ENCODE results near the gene ERBIN. TPM values are rescaled to one million over a fixed set of nuclear protein-coding genes. Genes with fewer than 3 reads are reported as not detected.

Gene ERBIN
- total and polyA plus RNA-seq, 10 of the 15 experiments (the other 5 are each of a cell fraction or from before 2014, with no cell fraction given), result 9.5 to 91.1 (median 49.4) TPM

- ChIA-PET RAD21 (ENCODE audit: unreplicated experiment) (no interaction called here), POLR2A (no interaction called here), SMC1A (ENCODE audit: uncharacterized antibody, unreplicated experiment) (interaction anchor here (1.1 kb wide), 1 partner anchor 12 kb away, joined by 6 read pairs; no protein-coding TSS in a partner anchor), CTCF (interaction anchor here (0.6 to 1.5 kb wide), 2 partner anchors 12 to 25 kb away, joined by 3 read pairs; no protein-coding TSS in a partner anchor)
- Histone ChIP-seq H3K27me3 (replicated peaks in 1 of 2; ENCODE audit: control insufficient read depth in 2 of 2, insufficient read depth in 2 of 2, low read length in 1 of 2) (no peaks in the 10 kb centered on the region), H3K4me3 (no peak overlapping the region), H3K27ac (ENCODE audit: control insufficient read depth, insufficient read depth) (no peak overlapping the region), H3K4me1 (ENCODE audit: control insufficient read depth, insufficient read depth, low read length) (no peaks in the 10 kb centered on the region), H3K79me2 (ENCODE audit: control insufficient read depth, insufficient read depth, low read length) (peaks cover 62% of the 10 kb centered on the region), H3K36me3 (ENCODE audit: control insufficient read depth in 2 of 2, insufficient read depth in 2 of 2, low read length in 1 of 2) (peaks cover 3 to 4% of the 10 kb centered on the region in 2 experiments; a peak in 2 of 4 replicates), H4K20me1 (ENCODE audit: control insufficient read depth, insufficient read depth) (no peaks in the 10 kb centered on the region; the same call in 1 of the 2 replicates), H3K9me3 (replicated peaks; ENCODE audit: control insufficient read depth, insufficient read depth, low read length) (no peaks in the 10 kb centered on the region), H2AFZ (ENCODE audit: control insufficient read depth, low read depth, low read length) (no peak overlapping the region), H3K9ac (ENCODE audit: control insufficient read depth, insufficient read depth, low read length) (no peak overlapping the region), H3K4me2 (ENCODE audit: control insufficient read depth, insufficient read depth) (no peak overlapping the region)
- DNase-seq (ENCODE audit: low read depth, low spot score) (no peak), ATAC-seq (no peak), FAIRE-seq (peak; percentile 44)
- no peak for TF ChIP-seq GABPA (IDR thresholded peaks at IDR 0.05; ENCODE audit: low read depth)
- no peak for TF ChIP-seq SUPT20H (IDR thresholded peaks at IDR 0.05; ENCODE audit: borderline replicate concordance, control insufficient read depth, low read depth, low read length)
- no peak for TF ChIP-seq FOXM1 (IDR thresholded peaks at IDR 0.05; ENCODE audit: low read depth, low read length)
- TF ChIP-seq NKRF (conservative IDR thresholded peaks at IDR 0.05), result no peak
- no peak for TF ChIP-seq ZNF687 (IDR thresholded peaks at IDR 0.05)
- no peak for TF ChIP-seq ZNF24 (IDR thresholded peaks at IDR 0.05)
- no peak for TF ChIP-seq BCL11A (IDR thresholded peaks at IDR 0.05; ENCODE audit: low read depth, low read length)
- TF ChIP-seq ZNF384 (IDR thresholded peaks at IDR 0.05; ENCODE audit: borderline replicate concordance, low read depth, low read length), result no peak
- no peak for TF ChIP-seq NFIC (IDR thresholded peaks at IDR 0.05; ENCODE audit: low read depth, low read length)
- TF ChIP-seq RFX5 (IDR thresholded peaks at IDR 0.05; ENCODE audit: low read depth, low read length), result no peak
- TF ChIP-seq BACH1 (IDR thresholded peaks at IDR 0.05; ENCODE audit: borderline replicate concordance), result no peak
- no peak for TF ChIP-seq KAT2A (conservative IDR thresholded peaks at IDR 0.05; ENCODE audit: control insufficient read depth, low read depth, low read length)
- no peak for TF ChIP-seq EP300 (IDR thresholded peaks at IDR 0.05; ENCODE audit: borderline replicate concordance in 1 of 2, control insufficient read depth in 1 of 2, low read depth in 2 of 2, low read length in 2 of 2)
- 100% methylated on average over 1 of the region's 1 CpG for WGBS (ENCODE audit: insufficient coverage, insufficient replicate concordance, low lambda C conversion rate, missing lambda C conversion rate)
- intact Hi-C loops (cut with micrococcal nuclease; ENCODE audit: unreplicated experiment), result no loop called here
- no TSS peak for BruUV-seq (replicated peaks)
- in situ Hi-C loops (cut with MboI), result no loop called here
Observed at GRCh38 chr5:65981548-65981947, 55.2 kb downstream of the ERBIN start.

Measured in GM12878 (cell line).